ENCODE results near the gene GRID2IP.

The GRID2IP gene

DNA sequence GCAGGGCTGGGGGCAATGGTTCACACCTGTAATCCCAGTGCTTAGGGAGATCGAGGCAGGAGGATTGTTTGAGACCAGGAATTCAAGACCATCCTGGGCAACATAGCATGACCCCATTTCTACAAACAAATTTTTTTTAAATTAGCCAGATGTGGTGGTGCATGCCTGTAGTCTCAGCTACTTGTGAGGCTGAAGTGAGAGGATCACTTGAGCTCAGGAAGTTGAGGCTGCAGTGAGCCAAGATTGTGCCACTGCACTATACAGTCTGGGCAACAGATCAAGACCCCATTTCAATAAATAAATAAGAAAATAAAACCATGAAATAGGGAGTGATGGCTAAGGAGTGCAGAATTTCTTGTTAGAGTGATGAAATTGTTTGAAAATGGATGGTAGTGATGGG lies 8.9 kb downstream of the GRID2IP start:
- TF ChIP-seq CTCF (conservative IDR thresholded peaks at IDR 0.05; ENCODE audit: low read length): no peak
- H3K4me3 ChIP-seq (ENCODE audit: low read length): no peak overlapping the region
- DNase-seq (ENCODE audit: low read depth): no peak

DNA sequence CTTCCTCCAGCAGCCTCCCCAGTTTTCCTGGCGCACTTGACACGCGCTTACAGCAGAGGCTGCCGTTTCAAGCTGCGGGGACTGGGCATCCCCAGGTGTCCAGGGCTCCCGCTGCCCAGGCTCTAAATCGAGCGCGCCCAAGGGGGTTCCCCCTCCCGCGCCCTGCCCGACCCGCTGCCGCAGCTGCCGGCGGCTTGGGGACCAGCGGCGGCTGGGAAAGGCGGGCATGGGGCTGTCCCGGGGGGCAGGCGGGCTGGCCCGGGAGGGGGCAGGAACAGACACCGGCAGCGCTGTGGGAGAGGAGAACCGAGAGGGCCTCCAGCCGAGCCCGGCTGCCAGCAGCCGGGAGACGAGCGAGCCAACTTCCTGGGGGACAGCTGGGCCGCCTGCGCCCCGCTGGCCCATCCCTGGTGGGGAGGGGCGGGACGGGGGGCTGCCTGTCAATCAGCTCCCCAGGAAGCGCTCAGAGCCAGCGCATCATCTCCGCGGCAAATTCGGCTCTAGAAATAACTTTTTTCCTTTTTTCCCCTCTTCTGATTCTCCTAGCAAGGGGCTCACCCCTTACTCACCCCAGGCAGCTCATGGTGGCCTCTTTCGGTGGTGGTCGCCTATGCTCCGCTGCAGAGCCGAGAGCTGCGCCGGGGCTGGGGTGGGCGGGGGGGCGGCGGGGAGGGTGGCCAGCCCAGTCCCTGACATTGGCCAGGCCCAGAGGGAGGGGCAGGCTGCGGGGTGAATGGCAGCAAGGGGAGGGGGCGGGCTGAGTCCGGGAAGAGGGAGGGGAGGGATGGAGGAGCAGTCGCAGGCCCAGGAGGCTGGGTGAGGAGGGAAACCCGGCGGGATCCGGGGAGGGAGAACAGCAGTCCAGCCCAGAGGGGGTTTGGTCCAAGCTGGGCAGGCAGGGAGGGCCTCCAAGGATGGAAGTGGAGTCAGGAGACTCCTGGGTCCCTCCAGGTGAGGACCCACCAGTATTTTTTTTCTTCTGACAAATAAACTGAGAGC lies 14.7 kb downstream of the GRID2IP start:
- no peak for DNase-seq (ENCODE audit: low read depth)
- H3K4me3 ChIP-seq (ENCODE audit: low read length): no peak overlapping the region
- no peak for TF ChIP-seq CTCF (conservative IDR thresholded peaks at IDR 0.05; ENCODE audit: low read length)

DNA sequence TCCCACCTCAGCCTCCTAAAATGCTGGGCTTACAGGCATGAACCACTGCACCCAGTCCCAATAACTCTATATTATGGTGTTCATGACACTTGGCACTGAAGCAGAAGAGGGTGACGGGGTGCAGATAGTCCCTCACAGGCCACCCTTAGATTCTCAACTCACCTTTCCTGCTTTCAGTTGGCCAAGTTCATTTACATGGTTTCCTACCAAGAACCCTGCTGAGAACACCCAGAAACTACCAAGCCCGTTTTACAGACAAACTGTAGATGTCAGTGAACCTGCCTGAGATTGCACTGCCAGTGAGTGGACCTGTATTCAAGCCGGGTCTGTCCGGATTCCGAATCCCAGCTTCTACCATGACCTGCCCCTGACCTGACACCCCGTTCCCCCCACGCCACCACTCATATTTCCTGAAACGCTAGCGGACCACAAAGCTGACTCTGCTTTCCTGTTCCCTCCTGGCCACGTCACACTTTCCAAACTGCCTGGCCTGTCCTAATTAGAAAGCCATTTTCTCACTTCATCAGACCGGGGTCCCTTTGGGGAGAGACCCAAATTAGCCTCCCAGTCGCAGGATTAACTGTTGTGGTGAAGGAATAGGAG lies 17.3 kb downstream of the GRID2IP start:
- DNase-seq (ENCODE audit: low read depth): no peak
- no peak for TF ChIP-seq CTCF (conservative IDR thresholded peaks at IDR 0.05; ENCODE audit: low read length)
- no peak overlapping the region for H3K4me3 ChIP-seq (ENCODE audit: low read length)

GRCh38 chr7:6532516-6532915 lies 18.7 kb downstream of the GRID2IP start:
- no peak for TF ChIP-seq CTCF (conservative IDR thresholded peaks at IDR 0.05; ENCODE audit: low read length)
- no peak overlapping the region for H3K4me3 ChIP-seq (ENCODE audit: low read length)
- no peak for DNase-seq (ENCODE audit: low read depth)

DNA sequence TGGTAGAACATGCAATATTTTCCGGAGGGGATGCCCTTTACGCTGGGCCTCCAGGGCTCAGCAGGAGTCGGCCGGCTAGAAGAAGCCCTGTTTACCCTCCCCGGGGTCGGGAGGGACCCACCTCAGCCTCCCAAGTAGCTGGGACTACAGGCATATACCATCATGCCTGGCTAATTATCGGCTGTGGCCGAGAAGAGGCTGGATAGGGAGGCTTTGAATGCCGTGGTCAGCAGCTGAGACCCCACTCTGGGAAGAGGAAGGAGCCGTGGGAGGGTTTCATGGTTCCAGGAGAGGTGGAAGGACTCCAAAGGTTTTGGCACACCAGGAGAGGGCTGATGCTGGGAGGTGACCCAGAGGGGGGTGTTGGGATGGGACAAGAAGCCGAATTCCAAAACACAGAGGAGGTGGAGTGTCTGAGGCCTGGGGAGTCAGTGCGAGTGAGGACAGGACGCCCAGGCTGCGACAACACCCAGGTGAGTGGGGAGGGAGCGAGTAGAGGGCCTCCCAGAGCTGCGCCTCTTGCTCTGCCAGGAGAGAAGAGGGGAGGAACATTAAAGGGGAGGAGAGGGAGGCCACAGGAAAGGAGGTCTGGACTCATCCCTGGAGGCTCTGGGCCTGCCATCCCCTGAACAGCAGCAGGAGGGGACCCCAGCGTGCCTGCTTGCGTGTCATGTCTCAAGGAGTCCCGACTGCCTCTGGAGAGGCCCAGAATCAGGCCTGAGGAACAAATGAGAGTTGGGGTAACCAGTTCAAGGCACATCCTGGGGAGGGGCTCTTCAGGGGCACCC lies 19.6 kb downstream of the GRID2IP start:
- no peak overlapping the region for H3K4me3 ChIP-seq (ENCODE audit: low read length)
- TF ChIP-seq CTCF (conservative IDR thresholded peaks at IDR 0.05; ENCODE audit: low read length): no peak
- no peak for DNase-seq (ENCODE audit: low read depth)

GRCh38 chr7:6530626-6531491 lies 20.4 kb downstream of the GRID2IP start:
- peak overlapping the region; percentile 15; the same call in 1 of the 2 replicates for H3K4me3 ChIP-seq (ENCODE audit: low read length)
- no peak for DNase-seq (ENCODE audit: low read depth)
- no peak for TF ChIP-seq CTCF (conservative IDR thresholded peaks at IDR 0.05; ENCODE audit: low read length)

All from AG10803 (cell line).